ENCODE measurements around the gene SCN10A.

DNA sequence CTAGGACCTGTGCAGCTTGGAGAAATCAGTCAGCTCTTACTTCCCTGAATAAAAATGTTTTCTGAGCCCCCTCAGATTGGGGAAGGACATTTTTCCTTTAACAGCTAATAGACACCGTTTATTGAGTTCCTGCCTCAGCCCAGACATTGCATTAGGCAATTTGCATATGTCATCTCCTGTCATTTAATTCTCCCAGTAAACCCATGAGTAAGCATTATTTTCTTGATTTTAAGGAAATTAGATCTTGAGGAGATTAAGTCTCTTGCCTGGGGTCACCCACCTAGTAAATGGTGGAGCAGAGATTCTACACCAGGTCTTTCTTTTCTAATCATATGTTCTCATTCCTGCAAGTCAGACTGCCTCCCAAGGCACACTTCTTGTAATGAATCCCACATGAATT is 88.0 kb downstream of the SCN10A start:
- no peak for TF ChIP-seq CTCF (IDR thresholded peaks at IDR 0.05)
- no peak for TF ChIP-seq POLR2A (IDR thresholded peaks at IDR 0.05)
